ENCODE data around the gene PDGFC.

- TF ChIP-seq CTCF (IDR thresholded peaks at IDR 0.05), result no peak
- TF ChIP-seq POLR2A (IDR thresholded peaks at IDR 0.05), result no peak
- TF ChIP-seq EP300 (IDR thresholded peaks at IDR 0.05), result no peak
Observed at GRCh38 chr4:156811286-156811685, 160.3 kb downstream of the PDGFC start.
